H1 (cell line): ENCODE data around the gene UHRF1. TPM values are rescaled to one million over a fixed set of nuclear protein-coding genes. Genes with fewer than 3 reads are reported as not detected.

Source experiments
- CTCF ChIA-PET: fragments of 300-600 bp; sonication (Branson Sonifier 250); formaldehyde crosslinking; loops from one replicate; lab custom pipeline; 2021; ENCODE audit not compliant: partially characterized antibody; lab: Charles Lee
- POLR2A ChIA-PET: fragments of 300-600 bp; sonication (Branson Sonifier 250); formaldehyde crosslinking; loops from one replicate; lab custom pipeline; 2021; ENCODE audit warnings: inconsistent platforms; ENCODE audit not compliant: partially characterized antibody; lab: Charles Lee
- DNase-seq, 2 experiments: peaks; one replicate each; pipeline versions ENCODE4 v3.0.0 to v3.0.0-alpha.2; 2010 to 2022; ENCODE audit warnings: low spot score in 2 of 2, low read depth in 1 of 2, mixed read lengths in 1 of 2
- FAIRE-seq: peaks from 2 replicates; lab custom pipeline; 2011; peaks lifted over from hg19 to GRCh38; lab: Jason Lieb, UNC
- H2AFZ ChIP-seq: 2 replicates; pipeline ENCODE4 v1.8.1; 2012; ENCODE audit warnings: low read length, inconsistent platforms
- H2AK5ac ChIP-seq: 2 replicates; pipeline ENCODE4 v1.6.1; 2013; ENCODE audit warnings: low read depth, low read length
- H2BK120ac ChIP-seq: replicated peaks from 2 replicates; pipeline ENCODE3; 2013; ENCODE audit warnings: low read depth, low read length, inconsistent platforms
- H2BK12ac ChIP-seq: 2 replicates; pipeline ENCODE4 v1.6.1; 2013; ENCODE audit warnings: low read depth, low read length
- H2BK15ac ChIP-seq: 2 replicates; pipeline ENCODE4 v1.6.1; 2013; ENCODE audit warnings: low read length
- H2BK20ac ChIP-seq: 2 replicates; pipeline ENCODE4 v1.6.1; 2013; ENCODE audit warnings: low read length
- H2BK5ac ChIP-seq: 2 replicates; pipeline ENCODE4 v1.6.1; 2013; ENCODE audit warnings: low read depth, low read length
- H3K14ac ChIP-seq: 2 replicates; pipeline ENCODE4 v1.6.1; 2013; ENCODE audit warnings: inconsistent platforms; ENCODE audit not compliant: insufficient read length
- H3K18ac ChIP-seq: 2 replicates; pipeline ENCODE4 v1.6.1; 2013; ENCODE audit warnings: low read length; ENCODE audit errors: extremely low read depth
- H3K23ac ChIP-seq: 2 replicates; pipeline ENCODE4 v1.6.1; 2013; ENCODE audit warnings: inconsistent platforms; ENCODE audit not compliant: insufficient read length
- H3K23me2 ChIP-seq: 2 replicates; pipeline ENCODE4 v1.6.1; 2013; ENCODE audit warnings: low read depth, low read length
- H3K27ac ChIP-seq: 2 replicates; pipeline ENCODE4 v1.6.1; 2011; ENCODE audit warnings: low read depth, low read length, inconsistent platforms
- H3K27me3 ChIP-seq, 4 experiments: replicated peaks in 1 of 4; 1 replicate in 1 of 4; 2 replicates in 3 of 4; pipeline versions ENCODE4 v1.6.1 to v1.8.1; 2011 to 2013; ENCODE audit warnings: low read length in 3 of 4, mild to moderate bottlenecking in 3 of 4, inconsistent platforms in 2 of 4, mixed read lengths in 2 of 4, moderate library complexity in 1 of 4; ENCODE audit not compliant: control insufficient read depth in 3 of 4, insufficient read depth in 3 of 4; ENCODE audit errors: extremely low read depth in 1 of 4
- H3K36me3 ChIP-seq, 4 experiments: 2 replicates each; pipeline versions ENCODE4 v1.6.1 to v1.8.1; 2011 to 2013; ENCODE audit warnings: mild to moderate bottlenecking in 4 of 4, low read length in 3 of 4, moderate library complexity in 2 of 4, control low read depth in 1 of 4, inconsistent platforms in 1 of 4; ENCODE audit not compliant: insufficient read depth in 4 of 4, control insufficient read depth in 2 of 4
- H3K4ac ChIP-seq: replicated peaks from 2 replicates; pipeline ENCODE3; 2013; ENCODE audit warnings: low read length, low read depth, mixed read lengths, inconsistent platforms; ENCODE audit not compliant: insufficient read length
- H3K4me1 ChIP-seq, 4 experiments: replicated peaks in 1 of 4; 1 replicate in 1 of 4; 2 replicates in 3 of 4; pipeline versions ENCODE4 v1.6.1 to v1.8.1; 2011 to 2013; ENCODE audit warnings: low read length in 3 of 4, inconsistent platforms in 2 of 4, mixed read lengths in 1 of 4; ENCODE audit not compliant: insufficient read depth in 4 of 4, control insufficient read depth in 3 of 4
- H3K4me2 ChIP-seq, 2 experiments: 2 replicates each; pipeline versions ENCODE4 v1.6.1 to v1.8.1; 2011 to 2013; ENCODE audit warnings: low read depth in 2 of 2, low read length in 2 of 2, control low read depth in 1 of 2, inconsistent platforms in 1 of 2, mild to moderate bottlenecking in 1 of 2; ENCODE audit not compliant: insufficient read depth in 1 of 2
- H3K4me3 ChIP-seq, 4 experiments: fragments of 200-600, 300-600 bp in 1 of 4; sonication (generic), shearing (Covaris generic), sonication (Bioruptor Twin) in 1 of 4; 2 replicates each; pipeline versions ENCODE4 v1.5.1 to v1.8.1; 2011 to 2016; ENCODE audit warnings: low read length in 4 of 4, low read depth in 3 of 4, control low read depth in 2 of 4, inconsistent platforms in 2 of 4, mild to moderate bottlenecking in 2 of 4, mixed read lengths in 1 of 4, moderate library complexity in 1 of 4; ENCODE audit not compliant: insufficient read depth in 2 of 4; ENCODE audit errors: extremely low read depth in 1 of 4
- H3K56ac ChIP-seq: replicated peaks from 2 replicates; pipeline ENCODE3; 2013; ENCODE audit warnings: low read depth, mild to moderate bottlenecking, mixed read lengths, low read length, inconsistent platforms; ENCODE audit not compliant: insufficient read length
- H3K79me1 ChIP-seq: 2 replicates; pipeline ENCODE4 v1.6.1; 2013; ENCODE audit warnings: low read depth, low read length, control low read depth
- H3K79me2 ChIP-seq, 2 experiments: 2 replicates each; pipeline versions ENCODE4 v1.6.1 to v1.8.1; 2012 to 2013; ENCODE audit warnings: low read length in 2 of 2, mild to moderate bottlenecking in 2 of 2, inconsistent platforms in 1 of 2; ENCODE audit not compliant: insufficient read depth in 2 of 2, control insufficient read depth in 1 of 2
- H3K9ac ChIP-seq, 4 experiments: replicated peaks in 1 of 4; 1 replicate in 1 of 4; 2 replicates in 3 of 4; pipeline versions ENCODE4 v1.6.1 to v1.8.1; 2011 to 2013; ENCODE audit warnings: low read depth in 3 of 4, low read length in 3 of 4, control low read depth in 2 of 4, mild to moderate bottlenecking in 2 of 4, moderate library complexity in 2 of 4, inconsistent platforms in 1 of 4; ENCODE audit errors: extremely low read depth in 1 of 4
- H3K9me3 ChIP-seq, 2 experiments: 2 replicates each; pipeline versions ENCODE4 v1.6.1 to v1.8.1; 2012 to 2013; ENCODE audit warnings: mild to moderate bottlenecking in 2 of 2, moderate library complexity in 2 of 2, control low read depth in 1 of 2, inconsistent platforms in 1 of 2, low read depth in 1 of 2, low read length in 1 of 2, mixed read lengths in 1 of 2; ENCODE audit not compliant: insufficient read depth in 2 of 2
- H4K20me1 ChIP-seq, 2 experiments: replicated peaks in 1 of 2; 2 replicates each; pipeline versions ENCODE3 to v1.8.1; 2011 to 2013; ENCODE audit warnings: inconsistent platforms in 2 of 2, low read length in 2 of 2, mild to moderate bottlenecking in 1 of 2; ENCODE audit not compliant: insufficient read depth in 2 of 2, control insufficient read depth in 1 of 2
- H4K5ac ChIP-seq: 2 replicates; pipeline ENCODE4 v1.6.1; 2013; ENCODE audit warnings: low read length, low read depth, mixed read lengths, inconsistent platforms; ENCODE audit not compliant: insufficient read length
- H4K8ac ChIP-seq: 2 replicates; pipeline ENCODE4 v1.8.0; 2013; ENCODE audit warnings: mild to moderate bottlenecking, moderate library complexity, low read length, inconsistent platforms; ENCODE audit not compliant: insufficient read depth; ENCODE audit errors: extremely low read depth
- H4K91ac ChIP-seq: replicated peaks from 2 replicates; pipeline ENCODE3; 2013; ENCODE audit warnings: low read length, mixed read lengths, inconsistent platforms; ENCODE audit not compliant: insufficient read length
- ASH2L ChIP-seq: fragments of 200-600, 300-600 bp; sonication (generic); IDR thresholded peaks from one replicate; pipeline ENCODE4 v1.7.1; 2017; ENCODE audit warnings: low read length
- BRCA1 ChIP-seq: IDR thresholded peaks from 2 replicates; pipeline ENCODE4 v1.6.1; 2012; ENCODE audit warnings: low read depth, low read length, improper control_type of control experiment
- CBX8 ChIP-seq: fragments of 300-800, 300-1000 bp; sonication (generic); IDR thresholded peaks from 2 replicates; pipeline ENCODE4 v1.7.1; 2016; ENCODE audit warnings: low read depth, low read length, borderline replicate concordance
- CHD2 ChIP-seq: IDR thresholded peaks from 2 replicates; pipeline ENCODE4 v1.6.1; 2012; ENCODE audit warnings: low read length, improper control_type of control experiment
- EGR1 ChIP-seq: IDR thresholded peaks from 2 replicates; pipeline ENCODE4 v1.6.1; 2011; ENCODE audit warnings: low read depth, low read length, borderline replicate concordance
- GABPA ChIP-seq: IDR thresholded peaks from 2 replicates; pipeline ENCODE4 v1.6.1; 2011; ENCODE audit warnings: mild to moderate bottlenecking, low read length, moderate library complexity, borderline replicate concordance; ENCODE audit not compliant: insufficient read depth
- HDAC2 ChIP-seq, 2 experiments: fragments of 300-600 bp in 1 of 2; sonication (generic) in 1 of 2; IDR thresholded peaks; 2 replicates each; pipeline ENCODE4 v1.6.1; 2011 to 2012; ENCODE audit warnings: low read depth in 2 of 2, low read length in 2 of 2, mild to moderate bottlenecking in 2 of 2, moderate library complexity in 2 of 2, borderline replicate concordance in 1 of 2, inconsistent platforms in 1 of 2
- JUN ChIP-seq: IDR thresholded peaks from 2 replicates; pipeline ENCODE4 v1.6.1; 2011; ENCODE audit warnings: low read depth, mild to moderate bottlenecking, improper control_type of control experiment, low read length
- KDM1A ChIP-seq: fragments of 200-600, 300-600 bp; sonication (generic); IDR thresholded peaks from 2 replicates; pipeline ENCODE4 v1.7.1; 2016; ENCODE audit warnings: mild to moderate bottlenecking, low read length, borderline replicate concordance
- RAD21 ChIP-seq, 2 experiments: IDR thresholded peaks in 1 of 2; conservative IDR thresholded peaks in 1 of 2; 2 replicates each; pipeline ENCODE4 v1.6.1; 2011; ENCODE audit warnings: low read depth in 2 of 2, low read length in 2 of 2, improper control_type of control experiment in 1 of 2, inconsistent platforms in 1 of 2, mild to moderate bottlenecking in 1 of 2, moderate library complexity in 1 of 2
- SIRT6 ChIP-seq: IDR thresholded peaks from one replicate; pipeline ENCODE4 v1.7.1; 2012; ENCODE audit warnings: low read length, inconsistent platforms
- SP1 ChIP-seq: IDR thresholded peaks from 2 replicates; pipeline ENCODE4 v1.6.1; 2011; ENCODE audit warnings: low read depth, low read length
- SP2 ChIP-seq: IDR thresholded peaks from 2 replicates; pipeline ENCODE4 v1.6.1; 2012; ENCODE audit warnings: mild to moderate bottlenecking, low read length, inconsistent platforms
- TAF7 ChIP-seq: optimal IDR thresholded peaks from 2 replicates; pipeline ENCODE3; 2011; ENCODE audit warnings: low read depth, mild to moderate bottlenecking, inconsistent platforms, low read length, moderate library complexity, borderline replicate concordance
- TBP ChIP-seq: IDR thresholded peaks from 2 replicates; pipeline ENCODE4 v1.6.1; 2011; ENCODE audit warnings: low read depth, low read length, improper control_type of control experiment
- WGBS, 2 experiments: shearing (Covaris generic) in 1 of 2; methylation state at CpG; one replicate each; pipeline versions ENCODE4 v1.1.6 to v1.1.7; 2013 to 2015; ENCODE audit warnings: low lambda C conversion rate in 2 of 2, mixed read lengths in 2 of 2, inconsistent platforms in 1 of 2, low coverage in 1 of 2, missing lambda C conversion rate in 1 of 2; ENCODE audit not compliant: insufficient replicate concordance in 2 of 2, insufficient coverage in 1 of 2, insufficient read length in 1 of 2; ENCODE audit errors: extremely low coverage in 1 of 2, missing lambda C conversion rate in 1 of 2; 5-methylcytosine and 5-hydroxymethylcytosine counted together
- polyA plus RNA-seq, 7 experiments: library from polyadenylated mRNA; depleted of rRNA in 3 of 7; stranded (reverse) in 5 of 7; unstranded in 2 of 7; fragments of >200 nt in 5 of 7; fragments of 200-250 nt in 2 of 7; gene quantifications; 1 replicate in 5 of 7; 2 replicates in 1 of 7; 4 replicates in 1 of 7; pipeline versions ENCODE4 v1.2.1 to v1.2.3, GENCODE V29; 2011 to 2013; ENCODE audit warnings: missing spikeins in 2 of 7, mixed read lengths in 2 of 7
- total RNA-seq: library from RNA; stranded (reverse); fragmentation: NEBNext Ultra II Directional; extraction: Animal tissue kit (Norgen Biotek cat#: 25700); gene quantifications from 2 replicates; pipeline ENCODE4 v1.2.1, GENCODE V29; 2021

The UHRF1 gene
- total and polyA plus RNA-seq, 2 of the 8 experiments (the other 6 are each of a cell fraction or from before 2014, with no cell fraction given) = 14.7 to 65.8 TPM

DNA sequence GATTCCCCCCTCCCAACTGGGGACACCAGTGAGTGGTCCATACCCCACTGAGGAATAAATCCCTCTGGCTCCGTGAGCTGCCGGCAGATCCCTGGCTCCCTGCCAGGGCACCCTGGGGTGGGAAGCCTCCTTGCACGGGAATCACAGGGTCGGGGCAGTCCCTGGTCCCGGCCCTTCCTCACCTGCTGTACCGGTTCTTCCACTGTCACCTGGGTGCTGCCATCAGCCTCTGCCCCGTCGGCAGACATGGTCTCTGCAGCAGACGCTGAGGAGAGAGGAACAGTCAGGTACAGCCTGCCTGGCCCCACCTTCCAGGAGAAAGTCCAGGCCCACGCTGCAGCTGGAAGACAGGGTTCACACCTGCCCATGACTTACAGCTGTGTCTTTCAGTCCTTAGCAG is 48.2 kb upstream of the UHRF1 start:
- Histone ChIP-seq H3K79me1 (no peaks in the 10 kb centered on the region; the same call in 1 of the 2 replicates), H3K27ac (no peak overlapping the region), H3K9me3 (no peaks in the 10 kb centered on the region), H3K36me3 (peaks cover 5 to 24% (median 7%) of the 10 kb centered on the region in 4 experiments; a peak in 7 of 8 replicates), H3K18ac (no peak overlapping the region), H2BK15ac (no peak overlapping the region), H3K4me2 (no peak overlapping the region), H4K91ac (no peak overlapping the region), H3K4me1 (no peaks in the 10 kb centered on the region; a peak in 1 of 7 replicates), H3K23ac (no peak overlapping the region), H4K8ac (no peak overlapping the region), H3K4me3 (no peak overlapping the region), H3K14ac (no peak overlapping the region), H3K79me2 (peaks cover 0 to under 1% of the 10 kb centered on the region in 2 experiments; a peak in 1 of 4 replicates), H2BK5ac (no peak overlapping the region), H2BK12ac (no peak overlapping the region), H2BK20ac (no peak overlapping the region), H2BK120ac (no peak overlapping the region), H3K4ac (no peak overlapping the region), H3K56ac (no peak overlapping the region), H3K9ac (no peak overlapping the region), H3K23me2 (no peaks in the 10 kb centered on the region), H4K20me1 (peaks cover 0 to 8% of the 10 kb centered on the region in 2 experiments), H2AK5ac (no peak overlapping the region), H4K5ac (no peak overlapping the region), H3K27me3 (no peaks in the 10 kb centered on the region), H2AFZ (no peak overlapping the region)
- ChIA-PET POLR2A (interaction anchor here (1.3 kb wide), 1 partner anchor 10 kb away, joined by 3 read pairs; no protein-coding TSS in a partner anchor), CTCF (interaction anchor here (0.6 to 3.8 kb wide), 6 partner anchors 11 to 170 kb away, joined by 3 to 17 read pairs (median 4); no protein-coding TSS in a partner anchor)
- 88% methylated on average over 10 of the region's 10 CpGs; no CpG with 5 or more reads in 1 of the 2 experiments for WGBS, 2 experiments
- FAIRE-seq (no peak), DNase-seq (no peak)
- TF ChIP-seq TBP (no peak), GABPA (no peak), BRCA1 (no peak), CBX8 (no peak), JUN (no peak), TAF7 (no peak), KDM1A (no peak), HDAC2 (IDR thresholded peaks at IDR 0.05; ENCODE audit: borderline replicate concordance in 1 of 2, low read depth in 2 of 2, low read length in 2 of 2) (no peak), RAD21 (IDR thresholded peaks at IDR 0.05 in 1 of 2, conservative IDR thresholded peaks at IDR 0.05 in 1 of 2; ENCODE audit: low read depth in 2 of 2, low read length in 2 of 2) (no peak), ASH2L (no peak), SP2 (no peak), CHD2 (no peak), EGR1 (no peak), SP1 (no peak), SIRT6 (no peak)
